Measurements from ENCODE around the gene FOSL1. TPM values are rescaled to one million over a fixed set of nuclear protein-coding genes. Genes with fewer than 3 reads are reported as not detected.

FOSL1 gene
- total and polyA plus RNA-seq, 2 donors (not counting 1 experiment from before 2014, with no cell fraction given) = 2.3 TPM; not detected in 1

DNA sequence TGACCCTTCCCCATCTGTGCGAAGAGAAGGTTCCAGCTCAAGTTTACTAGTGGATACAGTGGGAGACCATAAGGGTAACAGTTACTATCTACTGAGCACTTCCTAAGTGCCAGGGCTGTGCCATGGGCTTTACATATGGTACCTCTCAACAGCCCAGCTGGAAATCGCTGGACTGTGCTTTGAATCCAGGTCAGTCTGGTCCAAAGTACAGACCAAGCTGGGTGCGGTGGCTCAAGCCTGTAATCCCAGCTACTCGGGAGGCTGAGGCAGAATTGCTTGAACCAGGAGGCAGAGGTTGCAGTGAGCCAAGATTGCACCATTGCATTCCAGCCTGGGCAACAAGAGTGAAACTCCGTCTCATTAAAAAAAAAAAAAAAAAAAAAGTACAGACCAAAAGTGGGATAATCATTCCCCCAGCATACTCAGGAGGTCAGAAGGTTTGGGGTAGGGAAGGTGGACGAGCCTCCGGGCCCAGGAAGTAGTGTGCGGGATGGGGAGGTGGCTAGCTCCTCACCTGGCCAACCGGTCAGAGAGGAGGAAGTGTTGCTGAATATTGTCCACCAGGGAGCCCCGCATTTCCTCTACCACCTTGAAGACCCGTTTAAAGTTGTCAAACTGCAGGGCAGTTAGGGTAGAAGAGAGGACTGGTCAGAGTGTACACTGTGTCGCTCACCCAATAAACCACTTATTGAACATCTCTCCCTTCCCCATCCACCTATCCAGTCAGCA is 14.2 kb downstream of the FOSL1 start:
- Mint-ChIP-seq H3K27me3 (no peaks in the 10 kb centered on the region), H3K27ac (no peak overlapping the region), H3K9me3 (ENCODE audit: insufficient read depth) (no peaks in the 10 kb centered on the region), H3K4me1 (peaks cover 53% of the 10 kb centered on the region), H3K4me3 (peak overlapping the region; percentile 98)
- TF ChIP-seq EZH2 (IDR thresholded peaks at IDR 0.05; ENCODE audit: borderline replicate concordance, insufficient read depth, low read depth, low read length, poor library complexity, severe bottlenecking) (no peak), CTCF (IDR thresholded peaks at IDR 0.05) (no peak)
- Histone ChIP-seq H3K9ac (ENCODE audit: low read length) (no peak overlapping the region), H3K79me2 (ENCODE audit: control insufficient read depth, insufficient read depth, low read length) (peaks cover 24% of the 10 kb centered on the region), H3K9me3 (ENCODE audit: control extremely low read depth in 1 of 3, control insufficient read depth in 2 of 3, insufficient read depth in 1 of 3, low read length in 2 of 3) (no peaks in the 10 kb centered on the region), H4K20me1 (ENCODE audit: control insufficient read depth, insufficient read depth, low read length, poor library complexity, severe bottlenecking) (peaks cover 9% of the 10 kb centered on the region), H2AFZ (ENCODE audit: insufficient read depth, low read depth, low read length, poor library complexity, severe bottlenecking) (no peak overlapping the region), H3K4me3 (ENCODE audit: control extremely low read depth in 1 of 5, extremely low read depth in 1 of 5, insufficient read depth in 1 of 5, low read depth in 2 of 5, low read length in 4 of 5) (no peak overlapping the region), H3K36me3 (replicated peaks in 1 of 2; ENCODE audit: control extremely low read depth in 1 of 2, control insufficient read depth in 1 of 2, extremely low read depth in 1 of 2, insufficient read depth in 2 of 2, low read length in 1 of 2) (peaks cover 0 to 31% of the 10 kb centered on the region in 2 experiments), H3K4me1 (ENCODE audit: control insufficient read depth in 2 of 2, insufficient read depth in 2 of 2, low read length in 2 of 2) (peaks cover 28 to 44% of the 10 kb centered on the region in 2 donors), H3K4me2 (replicated peaks; ENCODE audit: low read depth, low read length, poor library complexity, severe bottlenecking) (no peak overlapping the region), H3K27me3 (replicated peaks in 1 of 4; ENCODE audit: control extremely low read depth in 1 of 4, control insufficient read depth in 3 of 4, insufficient read depth in 4 of 4, low read length in 3 of 4) (no peaks in the 10 kb centered on the region), H3K27ac (ENCODE audit: low read length in 2 of 2) (no peak overlapping the region)
- POLR2A ChIA-PET = interaction anchor here (2.3 to 3.3 kb wide), 2 partner anchors 12 to 27 kb away, joined by 11 to 13 read pairs; partner anchors contain the start of genes CFL1 and MUS81
- intact Hi-C loops (cut with micrococcal nuclease) = no loop called here
- ATAC-seq (ENCODE audit: low read depth) (no peak), DNase-seq (no peak)
- 97% methylated on average over 3 of the region's 12 CpGs for WGBS (ENCODE audit: insufficient coverage)
- CTCF ChIA-PET = interaction anchor here (0.7 to 15.5 kb wide), 28 partner anchors 10 to 1035 kb away, joined by 3 to 244 read pairs (median 10); partner anchors contain the start of genes AP5B1, C11orf68, CFL1 and FOSL1

DNA sequence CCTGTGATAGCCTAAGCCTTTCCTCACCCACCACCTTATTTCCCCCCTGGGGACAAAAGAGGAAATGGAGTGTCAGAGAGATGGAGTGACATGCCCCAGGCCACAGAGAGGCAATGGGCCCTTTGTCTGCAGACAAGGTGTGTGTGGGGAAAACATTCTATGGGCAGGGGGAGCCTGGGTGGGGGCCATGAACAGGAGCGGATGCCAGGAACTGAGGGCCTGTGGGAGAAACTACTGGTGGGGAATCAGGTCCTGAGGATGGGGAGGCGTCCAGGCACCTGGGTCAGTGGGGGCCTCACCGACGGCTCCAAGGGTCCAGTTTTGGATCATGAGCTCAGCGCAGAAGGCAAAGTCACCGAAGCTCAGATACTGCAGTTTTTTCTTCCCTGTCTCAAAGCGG is 15.0 kb downstream of the FOSL1 start:
- no peaks in the 10 kb centered on the region for H3K9me3 Mint-ChIP-seq (ENCODE audit: insufficient read depth)
- WGBS (ENCODE audit: insufficient coverage) = 99% methylated on average over 7 of the region's 7 CpGs
- no peaks in the 10 kb centered on the region for H3K27me3 Mint-ChIP-seq
- POLR2A ChIA-PET = interaction anchor here (0.5 to 3.3 kb wide), 4 partner anchors 12 to 174 kb away, joined by 4 to 13 read pairs (median 10); partner anchors contain the start of genes CFL1, KAT5 and MUS81
- intact Hi-C loops (cut with micrococcal nuclease) = no loop called here
- Histone ChIP-seq H3K4me1 (ENCODE audit: control insufficient read depth in 2 of 2, insufficient read depth in 2 of 2, low read length in 2 of 2) (peaks cover 30 to 46% of the 10 kb centered on the region in 2 donors), H2AFZ (ENCODE audit: insufficient read depth, low read depth, low read length, poor library complexity, severe bottlenecking) (no peak overlapping the region), H3K9me3 (ENCODE audit: control extremely low read depth in 1 of 3, control insufficient read depth in 2 of 3, insufficient read depth in 1 of 3, low read length in 2 of 3) (no peaks in the 10 kb centered on the region), H3K4me2 (replicated peaks; ENCODE audit: low read depth, low read length, poor library complexity, severe bottlenecking) (peak overlapping the region; percentile 10), H3K9ac (ENCODE audit: low read length) (no peak overlapping the region), H4K20me1 (ENCODE audit: control insufficient read depth, insufficient read depth, low read length, poor library complexity, severe bottlenecking) (peaks cover 5% of the 10 kb centered on the region), H3K79me2 (ENCODE audit: control insufficient read depth, insufficient read depth, low read length) (peaks cover 24% of the 10 kb centered on the region), H3K27ac (ENCODE audit: low read length in 2 of 2) (peak overlapping the region in 1 of 2 donors; percentile 42), H3K36me3 (replicated peaks in 1 of 2; ENCODE audit: control extremely low read depth in 1 of 2, control insufficient read depth in 1 of 2, extremely low read depth in 1 of 2, insufficient read depth in 2 of 2, low read length in 1 of 2) (peaks cover 0 to 31% of the 10 kb centered on the region in 2 experiments), H3K4me3 (ENCODE audit: control extremely low read depth in 1 of 5, extremely low read depth in 1 of 5, insufficient read depth in 1 of 5, low read depth in 2 of 5, low read length in 4 of 5) (no peak overlapping the region), H3K27me3 (replicated peaks in 1 of 4; ENCODE audit: control extremely low read depth in 1 of 4, control insufficient read depth in 3 of 4, insufficient read depth in 4 of 4, low read length in 3 of 4) (no peaks in the 10 kb centered on the region)
- CTCF ChIA-PET = interaction anchor here (0.5 to 15.5 kb wide), 43 partner anchors 10 to 324 kb away, joined by 3 to 244 read pairs (median 9); partner anchors contain the start of genes AP5B1, BANF1, C11orf68 and CFL1
- TF ChIP-seq EZH2 (IDR thresholded peaks at IDR 0.05; ENCODE audit: borderline replicate concordance, insufficient read depth, low read depth, low read length, poor library complexity, severe bottlenecking) (no peak), CTCF (IDR thresholded peaks at IDR 0.05) (no peak)
- ATAC-seq (ENCODE audit: low read depth) (no peak), DNase-seq (no peak)
- H3K4me3 Mint-ChIP-seq = no peak overlapping the region
- H3K27ac Mint-ChIP-seq = peak overlapping the region; percentile 15
- peaks cover 55% of the 10 kb centered on the region for H3K4me1 Mint-ChIP-seq
